Coronary artery (tissue), 2 donors: ENCODE measurements around the gene GNAO1.

Experiments
- DNase-seq: peaks from one replicate; pipeline ENCODE4 v3.0.0-alpha.2; 2017; ENCODE audit warnings: low spot score
- H3K27ac ChIP-seq, 2 donors: fragments of 200-600 bp; sonication (generic); one replicate each; pipeline ENCODE4 v1.5.1; 2016 to 2019
- H3K4me3 ChIP-seq: fragments of 200-600 bp; sonication (generic); 2 replicates; pipeline ENCODE4 v1.5.1; 2016; ENCODE audit warnings: mild to moderate bottlenecking, moderate library complexity
- CTCF ChIP-seq: fragments of 200-600 bp; sonication (generic); IDR thresholded peaks from one replicate; pipeline ENCODE4 v1.5.1; 2019; ENCODE audit warnings: antibody characterized with exemption

Gene GNAO1

GRCh38 chr16:56320811-56321558 lies 129.7 kb downstream of the GNAO1 start:
- Histone ChIP-seq H3K4me3 (no peak overlapping the region), H3K27ac (no peak overlapping the region)
- DNase-seq: no peak
- no peak for TF ChIP-seq CTCF

DNA sequence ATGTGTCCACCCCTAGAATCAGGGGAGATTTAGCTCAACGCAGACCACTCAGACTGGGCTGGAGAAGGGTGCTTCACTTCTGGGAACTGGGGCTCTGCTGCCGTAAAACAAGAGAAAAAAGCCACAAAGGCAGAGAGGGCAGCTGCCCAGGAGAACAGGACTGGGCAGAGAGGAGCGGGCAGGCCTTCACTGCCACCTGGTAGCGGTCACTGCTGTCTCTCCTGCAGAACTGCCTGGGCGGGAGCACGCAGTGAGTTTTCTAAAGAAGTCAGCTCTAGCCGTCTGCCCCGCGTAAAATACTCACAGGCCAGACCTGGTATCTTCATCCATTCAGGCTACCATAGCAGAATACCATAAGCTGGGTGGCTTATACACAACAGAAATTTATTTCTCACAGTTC lies 130.3 kb downstream of the GNAO1 start:
- TF ChIP-seq CTCF: no peak
- Histone ChIP-seq H3K4me3 (no peak overlapping the region), H3K27ac (no peak overlapping the region)
- DNase-seq: no peak

GRCh38 chr16:56324406-56324805 lies 133.1 kb downstream of the GNAO1 start:
- H3K27ac ChIP-seq: no peak overlapping the region
- no peak for TF ChIP-seq CTCF
- H3K4me3 ChIP-seq: no peak overlapping the region
- no peak for DNase-seq

- TF ChIP-seq CTCF: no peak
- Histone ChIP-seq H3K27ac (no peak overlapping the region), H3K4me3 (no peak overlapping the region)
- DNase-seq: no peak
Measured at GRCh38 chr16:56325956-56326355, 134.7 kb downstream of the GNAO1 start.

GRCh38 chr16:56327071-56327928 lies 136.0 kb downstream of the GNAO1 start:
- H3K27ac ChIP-seq: no peak overlapping the region
- no peak for DNase-seq
- no peak for TF ChIP-seq CTCF
- no peak overlapping the region for H3K4me3 ChIP-seq

DNA sequence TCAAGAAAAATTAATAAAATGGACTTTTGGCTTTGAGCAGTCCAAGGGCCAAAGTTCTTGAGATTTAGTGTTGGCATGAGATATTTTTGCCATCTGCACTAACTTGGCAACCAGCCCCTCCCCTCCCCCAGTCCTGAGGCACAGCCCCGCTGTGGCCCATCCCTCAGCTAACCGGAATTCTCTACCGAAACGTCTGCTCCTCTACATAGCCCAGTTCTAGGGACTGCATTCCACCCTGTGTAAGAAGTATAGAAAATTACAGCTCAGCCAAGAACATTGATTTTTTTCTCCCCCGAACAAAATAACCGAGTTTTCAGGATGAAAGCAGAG lies 136.6 kb downstream of the GNAO1 start:
- Histone ChIP-seq H3K27ac (no peak overlapping the region), H3K4me3 (no peak overlapping the region)
- DNase-seq: no peak
- TF ChIP-seq CTCF: no peak
